H1 (cell line): ENCODE measurements around the gene ADARB2. TPM values are rescaled to one million over a fixed set of nuclear protein-coding genes. Genes with fewer than 3 reads are reported as not detected.

Source experiments
- CTCF ChIA-PET: fragments of 300-600 bp; sonication (Branson Sonifier 250); formaldehyde crosslinking; loops from one replicate; lab custom pipeline; 2021; ENCODE audit not compliant: partially characterized antibody; lab: Charles Lee
- POLR2A ChIA-PET: fragments of 300-600 bp; sonication (Branson Sonifier 250); formaldehyde crosslinking; loops from one replicate; lab custom pipeline; 2021; ENCODE audit warnings: inconsistent platforms; ENCODE audit not compliant: partially characterized antibody; lab: Charles Lee
- DNase-seq, 2 experiments: peaks; one replicate each; pipeline versions ENCODE4 v3.0.0 to v3.0.0-alpha.2; 2010 to 2022; ENCODE audit warnings: low spot score in 2 of 2, low read depth in 1 of 2, mixed read lengths in 1 of 2
- FAIRE-seq: peaks from 2 replicates; lab custom pipeline; 2011; peaks lifted over from hg19 to GRCh38; lab: Jason Lieb, UNC
- H2AFZ ChIP-seq: 2 replicates; pipeline ENCODE4 v1.8.1; 2012; ENCODE audit warnings: low read length, inconsistent platforms
- H2AK5ac ChIP-seq: 2 replicates; pipeline ENCODE4 v1.6.1; 2013; ENCODE audit warnings: low read depth, low read length
- H2BK120ac ChIP-seq: replicated peaks from 2 replicates; pipeline ENCODE3; 2013; ENCODE audit warnings: low read depth, low read length, inconsistent platforms
- H2BK12ac ChIP-seq: 2 replicates; pipeline ENCODE4 v1.6.1; 2013; ENCODE audit warnings: low read depth, low read length
- H2BK15ac ChIP-seq: 2 replicates; pipeline ENCODE4 v1.6.1; 2013; ENCODE audit warnings: low read length
- H2BK20ac ChIP-seq: 2 replicates; pipeline ENCODE4 v1.6.1; 2013; ENCODE audit warnings: low read length
- H2BK5ac ChIP-seq: 2 replicates; pipeline ENCODE4 v1.6.1; 2013; ENCODE audit warnings: low read depth, low read length
- H3K14ac ChIP-seq: 2 replicates; pipeline ENCODE4 v1.6.1; 2013; ENCODE audit warnings: inconsistent platforms; ENCODE audit not compliant: insufficient read length
- H3K18ac ChIP-seq: 2 replicates; pipeline ENCODE4 v1.6.1; 2013; ENCODE audit warnings: low read length; ENCODE audit errors: extremely low read depth
- H3K23ac ChIP-seq: 2 replicates; pipeline ENCODE4 v1.6.1; 2013; ENCODE audit warnings: inconsistent platforms; ENCODE audit not compliant: insufficient read length
- H3K23me2 ChIP-seq: 2 replicates; pipeline ENCODE4 v1.6.1; 2013; ENCODE audit warnings: low read depth, low read length
- H3K27ac ChIP-seq: 2 replicates; pipeline ENCODE4 v1.6.1; 2011; ENCODE audit warnings: low read depth, low read length, inconsistent platforms
- H3K27me3 ChIP-seq, 4 experiments: replicated peaks in 1 of 4; 1 replicate in 1 of 4; 2 replicates in 3 of 4; pipeline versions ENCODE4 v1.6.1 to v1.8.1; 2011 to 2013; ENCODE audit warnings: low read length in 3 of 4, mild to moderate bottlenecking in 3 of 4, inconsistent platforms in 2 of 4, mixed read lengths in 2 of 4, moderate library complexity in 1 of 4; ENCODE audit not compliant: control insufficient read depth in 3 of 4, insufficient read depth in 3 of 4; ENCODE audit errors: extremely low read depth in 1 of 4
- H3K36me3 ChIP-seq, 4 experiments: 2 replicates each; pipeline versions ENCODE4 v1.6.1 to v1.8.1; 2011 to 2013; ENCODE audit warnings: mild to moderate bottlenecking in 4 of 4, low read length in 3 of 4, moderate library complexity in 2 of 4, control low read depth in 1 of 4, inconsistent platforms in 1 of 4; ENCODE audit not compliant: insufficient read depth in 4 of 4, control insufficient read depth in 2 of 4
- H3K4ac ChIP-seq: replicated peaks from 2 replicates; pipeline ENCODE3; 2013; ENCODE audit warnings: low read length, low read depth, mixed read lengths, inconsistent platforms; ENCODE audit not compliant: insufficient read length
- H3K4me1 ChIP-seq, 4 experiments: replicated peaks in 1 of 4; 1 replicate in 1 of 4; 2 replicates in 3 of 4; pipeline versions ENCODE4 v1.6.1 to v1.8.1; 2011 to 2013; ENCODE audit warnings: low read length in 3 of 4, inconsistent platforms in 2 of 4, mixed read lengths in 1 of 4; ENCODE audit not compliant: insufficient read depth in 4 of 4, control insufficient read depth in 3 of 4
- H3K4me2 ChIP-seq, 2 experiments: 2 replicates each; pipeline versions ENCODE4 v1.6.1 to v1.8.1; 2011 to 2013; ENCODE audit warnings: low read depth in 2 of 2, low read length in 2 of 2, control low read depth in 1 of 2, inconsistent platforms in 1 of 2, mild to moderate bottlenecking in 1 of 2; ENCODE audit not compliant: insufficient read depth in 1 of 2
- H3K4me3 ChIP-seq, 4 experiments: fragments of 200-600, 300-600 bp in 1 of 4; sonication (generic), shearing (Covaris generic), sonication (Bioruptor Twin) in 1 of 4; 2 replicates each; pipeline versions ENCODE4 v1.5.1 to v1.8.1; 2011 to 2016; ENCODE audit warnings: low read length in 4 of 4, low read depth in 3 of 4, control low read depth in 2 of 4, inconsistent platforms in 2 of 4, mild to moderate bottlenecking in 2 of 4, mixed read lengths in 1 of 4, moderate library complexity in 1 of 4; ENCODE audit not compliant: insufficient read depth in 2 of 4; ENCODE audit errors: extremely low read depth in 1 of 4
- H3K56ac ChIP-seq: replicated peaks from 2 replicates; pipeline ENCODE3; 2013; ENCODE audit warnings: low read depth, mild to moderate bottlenecking, mixed read lengths, low read length, inconsistent platforms; ENCODE audit not compliant: insufficient read length
- H3K79me1 ChIP-seq: 2 replicates; pipeline ENCODE4 v1.6.1; 2013; ENCODE audit warnings: low read depth, low read length, control low read depth
- H3K79me2 ChIP-seq, 2 experiments: 2 replicates each; pipeline versions ENCODE4 v1.6.1 to v1.8.1; 2012 to 2013; ENCODE audit warnings: low read length in 2 of 2, mild to moderate bottlenecking in 2 of 2, inconsistent platforms in 1 of 2; ENCODE audit not compliant: insufficient read depth in 2 of 2, control insufficient read depth in 1 of 2
- H3K9ac ChIP-seq, 4 experiments: replicated peaks in 1 of 4; 1 replicate in 1 of 4; 2 replicates in 3 of 4; pipeline versions ENCODE4 v1.6.1 to v1.8.1; 2011 to 2013; ENCODE audit warnings: low read depth in 3 of 4, low read length in 3 of 4, control low read depth in 2 of 4, mild to moderate bottlenecking in 2 of 4, moderate library complexity in 2 of 4, inconsistent platforms in 1 of 4; ENCODE audit errors: extremely low read depth in 1 of 4
- H3K9me3 ChIP-seq, 2 experiments: 2 replicates each; pipeline versions ENCODE4 v1.6.1 to v1.8.1; 2012 to 2013; ENCODE audit warnings: mild to moderate bottlenecking in 2 of 2, moderate library complexity in 2 of 2, control low read depth in 1 of 2, inconsistent platforms in 1 of 2, low read depth in 1 of 2, low read length in 1 of 2, mixed read lengths in 1 of 2; ENCODE audit not compliant: insufficient read depth in 2 of 2
- H4K20me1 ChIP-seq, 2 experiments: replicated peaks in 1 of 2; 2 replicates each; pipeline versions ENCODE3 to v1.8.1; 2011 to 2013; ENCODE audit warnings: inconsistent platforms in 2 of 2, low read length in 2 of 2, mild to moderate bottlenecking in 1 of 2; ENCODE audit not compliant: insufficient read depth in 2 of 2, control insufficient read depth in 1 of 2
- H4K5ac ChIP-seq: 2 replicates; pipeline ENCODE4 v1.6.1; 2013; ENCODE audit warnings: low read length, low read depth, mixed read lengths, inconsistent platforms; ENCODE audit not compliant: insufficient read length
- H4K8ac ChIP-seq: 2 replicates; pipeline ENCODE4 v1.8.0; 2013; ENCODE audit warnings: mild to moderate bottlenecking, moderate library complexity, low read length, inconsistent platforms; ENCODE audit not compliant: insufficient read depth; ENCODE audit errors: extremely low read depth
- H4K91ac ChIP-seq: replicated peaks from 2 replicates; pipeline ENCODE3; 2013; ENCODE audit warnings: low read length, mixed read lengths, inconsistent platforms; ENCODE audit not compliant: insufficient read length
- ASH2L ChIP-seq: fragments of 200-600, 300-600 bp; sonication (generic); IDR thresholded peaks from one replicate; pipeline ENCODE4 v1.7.1; 2017; ENCODE audit warnings: low read length
- CBX8 ChIP-seq: fragments of 300-800, 300-1000 bp; sonication (generic); IDR thresholded peaks from 2 replicates; pipeline ENCODE4 v1.7.1; 2016; ENCODE audit warnings: low read depth, low read length, borderline replicate concordance
- WGBS, 2 experiments: shearing (Covaris generic) in 1 of 2; methylation state at CpG; one replicate each; pipeline versions ENCODE4 v1.1.6 to v1.1.7; 2013 to 2015; ENCODE audit warnings: low lambda C conversion rate in 2 of 2, mixed read lengths in 2 of 2, inconsistent platforms in 1 of 2, low coverage in 1 of 2, missing lambda C conversion rate in 1 of 2; ENCODE audit not compliant: insufficient replicate concordance in 2 of 2, insufficient coverage in 1 of 2, insufficient read length in 1 of 2; ENCODE audit errors: extremely low coverage in 1 of 2, missing lambda C conversion rate in 1 of 2; 5-methylcytosine and 5-hydroxymethylcytosine counted together
- polyA plus RNA-seq, 7 experiments: library from polyadenylated mRNA; depleted of rRNA in 3 of 7; stranded (reverse) in 5 of 7; unstranded in 2 of 7; fragments of >200 nt in 5 of 7; fragments of 200-250 nt in 2 of 7; gene quantifications; 1 replicate in 5 of 7; 2 replicates in 1 of 7; 4 replicates in 1 of 7; pipeline versions ENCODE4 v1.2.1 to v1.2.3, GENCODE V29; 2011 to 2013; ENCODE audit warnings: missing spikeins in 2 of 7, mixed read lengths in 2 of 7
- total RNA-seq: library from RNA; stranded (reverse); fragmentation: NEBNext Ultra II Directional; extraction: Animal tissue kit (Norgen Biotek cat#: 25700); gene quantifications from 2 replicates; pipeline ENCODE4 v1.2.1, GENCODE V29; 2021

ADARB2 gene
- total and polyA plus RNA-seq, 2 of the 8 experiments (the other 6 are each of a cell fraction or from before 2014, with no cell fraction given), result 2.2 to 2.8 TPM

GRCh38 chr10:1408651-1409367 is 328.5 kb downstream of the ADARB2 start:
- WGBS, 2 experiments, result 86% methylated on average over 13 of the region's 26 CpGs; no CpG with 5 or more reads in 1 of the 2 experiments
- H4K20me1 ChIP-seq, result no peaks in the 10 kb centered on the region

More at GRCh38 chr10:1408651-1409367, 328.5 kb downstream of the ADARB2 start:
- no peak overlapping the region for H4K8ac ChIP-seq
- no peak overlapping the region for H2BK20ac ChIP-seq
- no peak overlapping the region for H2BK120ac ChIP-seq
- H2BK5ac ChIP-seq, result no peak overlapping the region
- no peak overlapping the region for H3K4me3 ChIP-seq
- no peaks in the 10 kb centered on the region for H3K79me2 ChIP-seq
- H4K5ac ChIP-seq, result no peak overlapping the region
- no peaks in the 10 kb centered on the region for H3K9me3 ChIP-seq
- H4K91ac ChIP-seq, result no peak overlapping the region
- POLR2A ChIA-PET, result no interaction called here
- no peak overlapping the region for H2BK15ac ChIP-seq
- no peak overlapping the region for H3K9ac ChIP-seq
- H3K56ac ChIP-seq, result no peak overlapping the region
- FAIRE-seq (no peak), DNase-seq (no peak)
- H3K4me2 ChIP-seq, result no peak overlapping the region
- CTCF ChIA-PET, result interaction anchor here (0.7 to 1.5 kb wide), 4 partner anchors 12 to 394 kb away, joined by 3 to 6 read pairs (median 3); no protein-coding TSS in a partner anchor
- H3K23ac ChIP-seq, result no peak overlapping the region
- no peaks in the 10 kb centered on the region; the same call in 1 of the 2 replicates for H3K79me1 ChIP-seq
- H3K23me2 ChIP-seq, result no peaks in the 10 kb centered on the region
- no peak overlapping the region for H2BK12ac ChIP-seq
- no peak overlapping the region for H3K4ac ChIP-seq
- no peaks in the 10 kb centered on the region for H3K36me3 ChIP-seq
- TF ChIP-seq ASH2L (no peak), CBX8 (no peak)
- H3K27me3 ChIP-seq, result no peaks in the 10 kb centered on the region; a peak in 1 of 7 replicates
- peaks cover 0 to 4% (median 0%) of the 10 kb centered on the region in 4 experiments; a peak in 2 of 7 replicates for H3K4me1 ChIP-seq
- no peak overlapping the region for H3K18ac ChIP-seq
- no peak overlapping the region for H3K14ac ChIP-seq
- H3K27ac ChIP-seq, result no peak overlapping the region
- H2AK5ac ChIP-seq, result no peak overlapping the region
- no peak overlapping the region for H2AFZ ChIP-seq
